ENCODE data around the gene LIPG. TPM values are rescaled to one million over a fixed set of nuclear protein-coding genes. Genes with fewer than 3 reads are reported as not detected.
"Not testable (repeated sequence)": the region's sequence is repeated elsewhere in the genome, so short reads cannot be mapped to it uniquely, and the experiment has no call there.

LIPG gene
- 10 to 100 TPM in 1 of 12 donors, 1 to 10 TPM in 10, not detected in 1; 4.2 to 14.4 (median 4.8) TPM for polyA plus RNA-seq (ENCODE audit: insufficient read length in 12 of 12)
- long read RNA-seq, donor 1, full-length matches to known transcripts = 34 of 34 reads
- long read RNA-seq, donor 1, partial matches to known transcripts = 0 of 34 reads
- long read RNA-seq, donor 1, other reads (novel, unspliced or antisense) = 0 of 34 reads
- long read RNA-seq, donor 2, transcript LIPG-207 (1 exons, 3,548 nt) = major isoform, 6 of 6 reads
- long read RNA-seq, donor 2, partial matches to known transcripts = 0 of 6 reads
- long read RNA-seq, donor 2, other reads (novel, unspliced or antisense) = 0 of 6 reads
- long read RNA-seq, donor 3, partial matches to known transcripts = 0 of 3 reads
- long read RNA-seq, donor 3, other reads (novel, unspliced or antisense) = 0 of 3 reads
- long read RNA-seq, donor 4, partial matches to known transcripts = 0 of 1 reads
- long read RNA-seq, donor 4, other reads (novel, unspliced or antisense) = 0 of 1 reads
- long read RNA-seq, donor 5 = 0 reads
- long read RNA-seq, donor 6, partial matches to known transcripts = 0 of 1 reads
- long read RNA-seq, donor 6, other reads (novel, unspliced or antisense) = 0 of 1 reads
- long read RNA-seq, donor 7, transcript LIPG-207 (1 exons, 3,548 nt) = major isoform, 5 of 5 reads
- long read RNA-seq, donor 7, partial matches to known transcripts = 0 of 5 reads
- long read RNA-seq, donor 7, other reads (novel, unspliced or antisense) = 0 of 5 reads
- long read RNA-seq, donor 8, partial matches to known transcripts = 0 of 1 reads
- long read RNA-seq, donor 8, other reads (novel, unspliced or antisense) = 0 of 1 reads
- long read RNA-seq, donor 9 = 0 reads
- long read RNA-seq, donor 10, partial matches to known transcripts = 0 of 4 reads
- long read RNA-seq, donor 10, other reads (novel, unspliced or antisense) = 0 of 4 reads
- long read RNA-seq, donor 11, partial matches to known transcripts = 0 of 3 reads
- long read RNA-seq, donor 11, other reads (novel, unspliced or antisense) = 0 of 3 reads

- DNase-seq = peak; percentile 57
These were observed at the start of gene LIPG for GRCh38 chr18:49561289-49562193. LIPG (plus strand) TSS chr18:49562057; CDS start chr18:49562309, 252 bp downstream.

GRCh38 chr18:49512876-49513275, 49.0 kb upstream of the LIPG start:
- not testable (repeated sequence) for DNase-seq

DNA sequence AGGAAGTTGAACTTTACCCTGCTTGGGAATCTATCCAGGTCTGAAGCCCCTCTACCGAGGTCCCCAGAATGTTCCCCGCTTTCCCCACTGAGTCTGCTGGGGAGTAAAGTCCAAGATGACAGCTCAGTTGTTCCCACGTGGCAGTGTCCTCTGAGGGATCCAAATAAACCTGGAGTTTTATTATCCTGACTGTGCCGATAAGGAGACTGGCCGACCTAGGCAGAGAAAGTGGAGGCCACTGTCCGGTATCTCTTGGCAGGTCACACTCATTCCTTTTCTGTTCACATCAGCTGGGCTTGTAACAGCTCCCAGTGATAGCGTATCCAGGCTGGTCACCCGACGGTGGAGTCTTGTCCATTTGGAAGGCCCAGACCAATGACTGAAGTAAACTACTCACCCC, 47.3 kb upstream of the LIPG start:
- no peak for DNase-seq

DNA sequence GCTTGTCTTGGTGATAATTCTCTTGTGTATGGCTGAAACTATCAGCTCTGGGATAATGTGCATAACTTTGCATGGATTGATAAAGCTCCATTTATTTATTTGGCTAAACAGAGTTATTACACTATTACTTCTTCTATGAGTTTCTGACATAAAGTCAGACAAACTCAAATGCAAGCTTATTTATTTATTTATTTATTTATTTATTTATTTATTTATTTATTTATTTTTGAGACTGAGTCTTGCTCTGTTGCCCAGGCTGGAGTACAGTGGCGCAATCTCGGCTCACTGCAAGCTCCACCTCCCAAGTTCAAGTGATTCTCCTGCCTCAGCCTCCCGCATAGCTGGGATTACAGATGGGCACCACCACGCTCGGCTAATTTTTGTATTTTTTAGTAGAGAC, 46.9 kb upstream of the LIPG start:
- DNase-seq = not testable (repeated sequence)

DNA sequence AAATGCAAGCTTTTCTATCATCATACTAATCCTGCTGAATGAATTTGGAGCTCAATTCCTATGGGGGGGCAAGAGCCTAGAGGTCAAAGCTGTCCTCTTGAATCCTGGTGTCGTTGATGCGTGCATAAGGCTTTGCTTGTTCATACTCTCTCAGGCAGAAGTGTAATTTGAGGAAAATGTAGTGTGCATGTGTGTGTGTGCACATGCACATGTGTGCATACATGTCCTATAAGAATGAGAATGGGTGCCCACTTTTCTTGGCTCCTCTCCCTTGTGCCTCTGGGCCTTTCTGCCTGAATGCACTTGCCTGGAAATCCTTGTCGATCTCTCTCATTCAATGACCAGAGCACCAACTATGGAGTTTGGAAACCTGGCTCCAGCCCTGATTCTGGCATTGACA, 46.3 kb upstream of the LIPG start:
- no peak for DNase-seq

GRCh38 chr18:49517483-49517882, 44.4 kb upstream of the LIPG start:
- no peak for DNase-seq

GRCh38 chr18:49519101-49519971, 42.5 kb upstream of the LIPG start:
- no peak for DNase-seq

GRCh38 chr18:49520661-49521145, 41.2 kb upstream of the LIPG start:
- no peak for DNase-seq

DNA sequence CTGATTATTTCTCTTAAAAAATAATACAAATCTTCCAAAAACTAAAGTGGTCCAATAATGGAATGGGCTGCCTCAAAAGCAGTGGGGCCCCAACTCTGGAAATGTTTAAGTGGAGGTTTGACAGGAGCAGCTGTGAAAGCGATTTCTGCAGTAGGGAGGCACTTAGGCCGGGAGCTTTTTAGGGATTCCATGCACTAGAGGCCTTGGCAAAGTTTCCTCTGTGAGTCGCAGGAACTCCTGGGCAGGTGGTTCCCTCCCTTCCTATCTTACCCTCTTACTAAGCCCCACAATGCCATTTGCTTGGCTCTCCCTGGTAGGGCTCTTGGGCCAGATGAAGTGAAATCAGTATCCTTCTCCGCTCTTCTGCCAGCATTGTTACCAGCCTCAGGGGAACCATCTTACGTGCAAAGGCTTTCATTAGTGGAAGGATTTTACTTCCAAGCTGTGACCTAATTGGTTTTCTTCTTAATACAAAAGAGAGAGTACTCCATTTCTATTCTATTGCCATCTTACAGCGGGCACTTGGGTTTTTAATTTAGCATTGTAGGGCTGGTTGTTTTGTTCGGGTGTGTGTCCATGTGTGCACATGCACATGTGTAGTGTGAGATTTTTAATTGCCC, 40.5 kb upstream of the LIPG start:
- DNase-seq = no peak

- DNase-seq = not testable (repeated sequence)
These were observed 38.2 kb upstream of the LIPG start for GRCh38 chr18:49523580-49524093.

DNA sequence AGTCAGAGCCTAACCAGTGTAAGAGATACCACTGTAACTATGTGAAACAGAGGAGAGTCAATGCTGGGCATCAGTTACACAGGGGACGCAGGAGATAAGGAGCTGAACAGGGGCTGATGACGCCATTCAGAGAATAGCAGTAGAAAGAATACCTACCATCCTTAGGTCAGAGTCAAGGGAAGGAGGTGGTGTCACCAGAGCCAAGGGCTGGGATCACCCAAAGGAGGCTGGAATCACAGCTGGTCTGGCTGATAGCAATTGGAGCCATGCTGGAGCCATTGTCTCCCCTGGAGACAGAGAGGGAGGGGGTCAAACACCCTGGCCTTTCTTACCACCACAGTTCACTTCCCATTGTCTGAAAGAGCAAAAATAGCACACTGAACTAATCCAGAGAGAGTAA, 37.5 kb upstream of the LIPG start:
- no peak for DNase-seq

DNA sequence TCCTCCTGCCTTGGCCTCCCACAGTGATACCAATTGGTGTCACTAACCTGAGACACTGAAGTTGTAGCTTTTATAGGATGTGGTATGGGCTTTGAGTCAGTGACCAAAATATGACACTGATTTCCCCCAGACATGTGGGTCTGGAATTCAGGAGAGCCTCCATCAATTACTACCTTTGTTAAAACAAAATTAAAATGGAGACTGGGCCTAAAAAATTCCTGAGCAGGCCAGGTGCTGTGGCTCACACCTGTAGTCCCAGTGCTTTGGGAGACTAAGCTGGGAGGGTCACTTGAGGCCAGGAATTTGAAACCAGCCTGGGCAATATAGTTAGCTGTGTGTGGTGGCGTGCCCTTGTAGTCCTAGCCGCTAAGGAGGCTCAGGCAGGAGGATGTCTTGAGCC, 36.9 kb upstream of the LIPG start:
- no peak for DNase-seq

- no peak for DNase-seq
These were observed 35.9 kb upstream of the LIPG start for GRCh38 chr18:49525981-49526380.

GRCh38 chr18:49527631-49528327, 34.1 kb upstream of the LIPG start:
- no peak for DNase-seq

DNA sequence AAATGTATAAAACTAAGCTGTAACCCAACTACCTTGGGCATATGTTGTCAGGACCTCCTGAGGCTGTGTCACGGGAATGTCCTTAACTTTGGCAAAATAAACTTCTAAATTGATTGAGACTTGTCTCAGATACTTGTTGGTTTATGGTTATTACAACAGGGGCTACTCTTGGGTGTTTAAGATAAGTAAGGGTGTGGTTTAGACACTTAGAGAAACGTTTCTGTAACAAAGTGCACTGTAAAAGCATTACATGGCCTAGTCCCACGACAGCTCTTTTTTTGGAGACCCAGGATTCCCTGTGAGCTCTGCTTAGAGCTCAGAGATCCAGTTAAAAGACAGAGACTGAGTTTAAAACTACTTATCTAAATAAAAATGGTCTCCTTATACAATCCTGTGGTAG, 32.3 kb upstream of the LIPG start:
- no peak for DNase-seq

- no peak for DNase-seq
These were observed 30.1 kb upstream of the LIPG start for GRCh38 chr18:49531678-49532153.

DNA sequence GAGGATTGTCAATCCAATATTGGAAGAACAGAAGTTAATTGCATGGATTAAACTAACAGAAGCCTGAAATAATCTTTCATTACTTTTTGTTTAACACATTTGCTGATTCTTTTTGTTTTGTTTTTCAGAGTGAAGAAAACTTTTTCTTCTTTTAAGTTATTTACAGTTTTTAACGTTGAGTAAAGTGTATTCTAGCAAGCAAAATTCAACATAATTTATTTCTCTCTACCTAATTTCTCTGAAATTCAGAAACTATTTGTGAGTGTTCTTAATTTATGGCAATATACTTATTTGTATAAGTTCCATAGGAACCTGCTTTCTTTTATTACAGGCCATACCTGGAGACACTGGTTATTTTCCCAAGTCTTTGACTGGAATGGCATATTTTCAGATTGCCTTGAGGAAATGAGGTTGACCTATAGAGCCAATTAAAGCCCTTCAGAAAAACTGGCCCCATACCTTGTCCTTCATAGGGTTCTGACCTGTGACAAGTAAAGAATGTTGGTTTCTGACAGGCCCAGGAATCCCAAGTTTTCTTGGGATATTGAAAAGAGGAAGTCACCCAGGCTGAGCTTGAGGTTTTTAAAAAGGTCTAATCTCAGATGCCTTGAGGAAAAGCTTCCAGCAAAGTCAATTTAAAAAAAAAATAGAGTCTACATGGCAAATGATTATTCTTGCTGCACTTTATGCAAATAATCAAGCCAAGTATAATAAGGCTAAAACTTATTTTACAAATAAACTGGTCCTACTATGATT, 26.8 kb upstream of the LIPG start:
- no peak for DNase-seq

Measured in muscle of arm (tissue), 14 donors.